ENCODE results near the gene TXLNB. TPM values are rescaled to one million over a fixed set of nuclear protein-coding genes. Genes with fewer than 3 reads are reported as not detected.

TXLNB gene
- total and polyA plus RNA-seq, 4 donors, result 0.15 to 0.23 (median 0.17) TPM; not detected in 1

DNA sequence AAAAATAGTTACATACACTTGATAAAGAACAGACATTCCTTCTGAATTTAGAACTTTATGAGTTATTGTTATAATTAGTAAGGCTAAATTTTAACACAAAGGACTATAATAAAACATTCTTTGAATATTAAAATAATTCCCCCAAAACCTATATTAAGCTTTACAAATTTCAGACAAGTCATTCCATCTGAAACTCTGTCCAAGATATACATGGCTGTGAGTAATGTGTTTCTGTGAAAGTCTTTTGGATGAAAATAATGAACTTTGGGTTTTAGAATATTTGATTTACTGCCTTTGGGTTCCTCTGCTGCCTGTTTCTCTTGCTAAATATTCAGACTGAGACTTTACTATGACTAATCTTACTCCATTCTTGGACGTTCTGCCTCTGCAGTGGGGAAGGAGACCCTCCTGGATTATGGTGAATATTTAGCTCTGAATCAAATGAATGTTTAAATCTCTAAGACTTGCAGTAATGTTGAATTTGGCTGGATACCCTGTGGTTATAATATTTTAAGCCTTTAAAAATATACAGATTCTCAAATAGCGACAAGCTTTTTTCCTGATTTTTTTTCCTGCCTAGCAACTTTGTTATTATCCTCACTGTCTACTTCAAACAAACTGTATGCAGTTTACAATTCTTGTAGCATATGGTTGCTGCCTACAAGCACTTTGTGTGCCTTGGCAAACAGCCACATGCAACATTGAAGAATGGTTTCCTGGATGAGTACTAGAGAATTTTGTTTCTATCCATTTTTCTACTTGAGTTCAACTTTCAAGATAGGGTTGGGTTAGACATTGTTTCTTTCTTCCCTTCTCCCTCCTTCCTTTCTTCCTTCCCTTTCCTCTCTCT, 51.4 kb downstream of the TXLNB start:
- DNase-seq (ENCODE audit: low spot score), result no peak
- H3K27me3 ChIP-seq (ENCODE audit: control insufficient read depth in 4 of 4, insufficient read depth in 4 of 4, low read length in 3 of 4), result no peaks in the 10 kb centered on the region
- no peaks in the 10 kb centered on the region for H3K36me3 ChIP-seq (ENCODE audit: control insufficient read depth in 4 of 4, insufficient read depth in 3 of 4, low read depth in 1 of 4, low read length in 3 of 4)
- TF ChIP-seq, protein P1, sequence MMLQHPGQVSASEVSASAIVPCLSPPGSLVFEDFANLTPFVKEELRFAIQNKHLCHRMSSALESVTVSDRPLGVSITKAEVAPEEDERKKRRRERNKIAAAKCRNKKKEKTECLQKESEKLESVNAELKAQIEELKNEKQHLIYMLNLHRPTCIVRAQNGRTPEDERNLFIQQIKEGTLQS (IDR thresholded peaks at IDR 0.05), result no peak
- TF ChIP-seq FOXA2 (IDR thresholded peaks at IDR 0.05) (no peak), HNF4A (conservative IDR thresholded peaks at IDR 0.05) (no peak), EGR1 (IDR thresholded peaks at IDR 0.05; ENCODE audit: low read depth in 2 of 2) (no peak), SP1 (IDR thresholded peaks at IDR 0.05) (no peak), RXRA (IDR thresholded peaks at IDR 0.05) (no peak), YY1 (IDR thresholded peaks at IDR 0.05) (no peak), HNF4G (IDR thresholded peaks at IDR 0.05) (no peak), GABPA (IDR thresholded peaks at IDR 0.05 in 1 of 2, conservative IDR thresholded peaks at IDR 0.05 in 1 of 2) (no peak)
- TF ChIP-seq, protein P2, sequence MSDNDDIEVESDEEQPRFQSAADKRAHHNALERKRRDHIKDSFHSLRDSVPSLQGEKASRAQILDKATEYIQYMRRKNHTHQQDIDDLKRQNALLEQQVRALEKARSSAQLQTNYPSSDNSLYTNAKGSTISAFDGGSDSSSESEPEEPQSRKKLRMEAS (IDR thresholded peaks at IDR 0.05), result no peak
- TF ChIP-seq, protein P3, sequence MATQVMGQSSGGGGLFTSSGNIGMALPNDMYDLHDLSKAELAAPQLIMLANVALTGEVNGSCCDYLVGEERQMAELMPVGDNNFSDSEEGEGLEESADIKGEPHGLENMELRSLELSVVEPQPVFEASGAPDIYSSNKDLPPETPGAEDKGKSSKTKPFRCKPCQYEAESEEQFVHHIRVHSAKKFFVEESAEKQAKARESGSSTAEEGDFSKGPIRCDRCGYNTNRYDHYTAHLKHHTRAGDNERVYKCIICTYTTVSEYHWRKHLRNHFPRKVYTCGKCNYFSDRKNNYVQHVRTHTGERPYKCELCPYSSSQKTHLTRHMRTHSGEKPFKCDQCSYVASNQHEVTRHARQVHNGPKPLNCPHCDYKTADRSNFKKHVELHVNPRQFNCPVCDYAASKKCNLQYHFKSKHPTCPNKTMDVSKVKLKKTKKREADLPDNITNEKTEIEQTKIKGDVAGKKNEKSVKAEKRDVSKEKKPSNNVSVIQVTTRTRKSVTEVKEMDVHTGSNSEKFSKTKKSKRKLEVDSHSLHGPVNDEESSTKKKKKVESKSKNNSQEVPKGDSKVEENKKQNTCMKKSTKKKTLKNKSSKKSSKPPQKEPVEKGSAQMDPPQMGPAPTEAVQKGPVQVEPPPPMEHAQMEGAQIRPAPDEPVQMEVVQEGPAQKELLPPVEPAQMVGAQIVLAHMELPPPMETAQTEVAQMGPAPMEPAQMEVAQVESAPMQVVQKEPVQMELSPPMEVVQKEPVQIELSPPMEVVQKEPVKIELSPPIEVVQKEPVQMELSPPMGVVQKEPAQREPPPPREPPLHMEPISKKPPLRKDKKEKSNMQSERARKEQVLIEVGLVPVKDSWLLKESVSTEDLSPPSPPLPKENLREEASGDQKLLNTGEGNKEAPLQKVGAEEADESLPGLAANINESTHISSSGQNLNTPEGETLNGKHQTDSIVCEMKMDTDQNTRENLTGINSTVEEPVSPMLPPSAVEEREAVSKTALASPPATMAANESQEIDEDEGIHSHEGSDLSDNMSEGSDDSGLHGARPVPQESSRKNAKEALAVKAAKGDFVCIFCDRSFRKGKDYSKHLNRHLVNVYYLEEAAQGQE (IDR thresholded peaks at IDR 0.05), result no peak
- TF ChIP-seq, protein P4, sequence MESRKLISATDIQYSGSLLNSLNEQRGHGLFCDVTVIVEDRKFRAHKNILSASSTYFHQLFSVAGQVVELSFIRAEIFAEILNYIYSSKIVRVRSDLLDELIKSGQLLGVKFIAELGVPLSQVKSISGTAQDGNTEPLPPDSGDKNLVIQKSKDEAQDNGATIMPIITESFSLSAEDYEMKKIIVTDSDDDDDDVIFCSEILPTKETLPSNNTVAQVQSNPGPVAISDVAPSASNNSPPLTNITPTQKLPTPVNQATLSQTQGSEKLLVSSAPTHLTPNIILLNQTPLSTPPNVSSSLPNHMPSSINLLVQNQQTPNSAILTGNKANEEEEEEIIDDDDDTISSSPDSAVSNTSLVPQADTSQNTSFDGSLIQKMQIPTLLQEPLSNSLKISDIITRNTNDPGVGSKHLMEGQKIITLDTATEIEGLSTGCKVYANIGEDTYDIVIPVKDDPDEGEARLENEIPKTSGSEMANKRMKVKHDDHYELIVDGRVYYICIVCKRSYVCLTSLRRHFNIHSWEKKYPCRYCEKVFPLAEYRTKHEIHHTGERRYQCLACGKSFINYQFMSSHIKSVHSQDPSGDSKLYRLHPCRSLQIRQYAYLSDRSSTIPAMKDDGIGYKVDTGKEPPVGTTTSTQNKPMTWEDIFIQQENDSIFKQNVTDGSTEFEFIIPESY (IDR thresholded peaks at IDR 0.05), result no peak
- no peaks in the 10 kb centered on the region for H3K9me3 ChIP-seq (ENCODE audit: control insufficient read depth in 4 of 4, low read length in 3 of 4)
- no peak overlapping the region for H3K4me3 ChIP-seq (ENCODE audit: low read depth in 1 of 3, low read length in 3 of 3)
- WGBS, result 51% methylated on average over 2 of the region's 2 CpGs
- peak overlapping the region in 1 of 2 donors; percentile 7 for H3K9ac ChIP-seq (ENCODE audit: low read depth in 1 of 2, low read length in 2 of 2)
- H3K27ac ChIP-seq (ENCODE audit: low read depth in 1 of 2, low read length in 2 of 2), result no peak overlapping the region
- H3K4me1 ChIP-seq (ENCODE audit: control insufficient read depth in 4 of 4, insufficient read depth in 4 of 4, low read length in 3 of 4), result no peaks in the 10 kb centered on the region

DNA sequence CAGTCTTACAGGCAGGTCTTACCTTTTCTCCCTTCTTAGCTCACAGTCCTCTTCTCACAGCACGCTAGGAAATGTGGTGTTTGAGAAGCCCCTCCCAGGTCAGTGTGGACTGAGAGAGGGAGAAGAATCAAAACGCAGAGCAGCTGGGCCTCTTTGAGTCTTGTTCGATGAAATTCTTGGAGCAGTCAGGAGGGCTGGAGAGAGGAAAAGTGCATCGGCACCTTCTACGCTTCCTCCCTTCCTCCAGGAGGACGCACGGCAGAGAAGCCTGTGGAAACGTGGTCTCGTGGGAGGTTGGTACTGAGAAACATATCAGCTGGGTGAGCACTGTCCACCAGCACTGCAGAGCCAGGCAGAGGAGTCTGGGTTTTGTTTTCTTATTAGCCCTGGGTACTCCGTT, 52.7 kb downstream of the TXLNB start:
- no peaks in the 10 kb centered on the region for H3K36me3 ChIP-seq (ENCODE audit: control insufficient read depth in 4 of 4, insufficient read depth in 3 of 4, low read depth in 1 of 4, low read length in 3 of 4)
- H3K9me3 ChIP-seq (ENCODE audit: control insufficient read depth in 4 of 4, low read length in 3 of 4), result no peaks in the 10 kb centered on the region
- H3K9ac ChIP-seq (ENCODE audit: low read depth in 1 of 2, low read length in 2 of 2), result no peak overlapping the region
- TF ChIP-seq, protein P2 (IDR thresholded peaks at IDR 0.05), result no peak
- TF ChIP-seq YY1 (IDR thresholded peaks at IDR 0.05) (no peak), TAF1 (conservative IDR thresholded peaks at IDR 0.05) (no peak), EGR1 (IDR thresholded peaks at IDR 0.05; ENCODE audit: low read depth in 2 of 2) (no peak), RXRA (IDR thresholded peaks at IDR 0.05) (no peak), NR2F2 (IDR thresholded peaks at IDR 0.05) (no peak), GABPA (IDR thresholded peaks at IDR 0.05 in 1 of 2, conservative IDR thresholded peaks at IDR 0.05 in 1 of 2) (no peak)
- H3K27me3 ChIP-seq (ENCODE audit: control insufficient read depth in 4 of 4, insufficient read depth in 4 of 4, low read length in 3 of 4), result no peaks in the 10 kb centered on the region
- no peak for DNase-seq (ENCODE audit: low spot score)
- H3K4me3 ChIP-seq (ENCODE audit: low read depth in 1 of 3, low read length in 3 of 3), result no peak overlapping the region
- H3K4me1 ChIP-seq (ENCODE audit: control insufficient read depth in 4 of 4, insufficient read depth in 4 of 4, low read length in 3 of 4), result no peaks in the 10 kb centered on the region
- WGBS, result 68% methylated on average over 10 of the region's 10 CpGs
- H3K27ac ChIP-seq (ENCODE audit: low read depth in 1 of 2, low read length in 2 of 2), result no peak overlapping the region

Data from liver (tissue), 9 donors.